Central memory CD8-positive, alpha-beta T cell (primary cell): ENCODE measurements around the gene ENOSF1.
"Not testable (repeated sequence)": the region's sequence is repeated elsewhere in the genome, so short reads cannot be mapped to it uniquely, and the experiment has no call there.

ENCODE experiments used
- ATAC-seq: fragments of 150-1000 bp; cut with Tn5 transposase; replicated peaks from 2 replicates; pipeline ENCODE4 v1.10.0; 2022; ENCODE audit warnings: mild to moderate bottlenecking, moderate FRiP score, moderate number of reproducible peaks; ENCODE audit not compliant: poor library complexity, severe bottlenecking; ENCODE audit errors: extremely low read depth
- DNase-seq, 2 donors: peaks; one replicate each; pipeline ENCODE4 v3.0.0; 2021; ENCODE audit warnings: low spot score in 2 of 2
- H3K27ac Mint-ChIP-seq: one replicate; pipeline ENCODE4 v1.8.0; 2022; ENCODE audit warnings: low read depth, mild to moderate bottlenecking, moderate library complexity, mixed read lengths
- H3K27me3 Mint-ChIP-seq: one replicate; pipeline ENCODE4 v1.8.0; 2022; ENCODE audit warnings: mixed read lengths
- H3K36me3 Mint-ChIP-seq: one replicate; pipeline ENCODE4 v1.8.0; 2022; ENCODE audit warnings: mild to moderate bottlenecking, moderate library complexity, mixed read lengths; ENCODE audit not compliant: insufficient read depth
- H3K4me1 Mint-ChIP-seq: one replicate; pipeline ENCODE4 v1.8.0; 2022; ENCODE audit warnings: mixed read lengths
- H3K4me3 Mint-ChIP-seq: one replicate; pipeline ENCODE4 v1.8.0; 2022; ENCODE audit warnings: mild to moderate bottlenecking, moderate library complexity, mixed read lengths
- H3K9me3 Mint-ChIP-seq: one replicate; pipeline ENCODE4 v1.8.0; 2022; ENCODE audit warnings: mixed read lengths

The ENOSF1 gene

GRCh38 chr18:697012-697411, 15.4 kb downstream of the ENOSF1 start:
- Mint-ChIP-seq H3K4me1 (no peaks in the 10 kb centered on the region), H3K27me3 (no peaks in the 10 kb centered on the region), H3K4me3 (no peak overlapping the region), H3K36me3 (peaks cover 14% of the 10 kb centered on the region), H3K27ac (no peak overlapping the region), H3K9me3 (no peaks in the 10 kb centered on the region)
- DNase-seq (no peak), ATAC-seq (no peak)

GRCh38 chr18:693466-694187, 18.8 kb downstream of the ENOSF1 start:
- Mint-ChIP-seq H3K27ac (peak overlapping the region; percentile 49), H3K36me3 (peaks cover 10% of the 10 kb centered on the region), H3K4me3 (no peak overlapping the region), H3K27me3 (no peaks in the 10 kb centered on the region), H3K4me1 (no peaks in the 10 kb centered on the region), H3K9me3 (no peaks in the 10 kb centered on the region)
- DNase-seq, result no peak
- no peak for ATAC-seq

DNA sequence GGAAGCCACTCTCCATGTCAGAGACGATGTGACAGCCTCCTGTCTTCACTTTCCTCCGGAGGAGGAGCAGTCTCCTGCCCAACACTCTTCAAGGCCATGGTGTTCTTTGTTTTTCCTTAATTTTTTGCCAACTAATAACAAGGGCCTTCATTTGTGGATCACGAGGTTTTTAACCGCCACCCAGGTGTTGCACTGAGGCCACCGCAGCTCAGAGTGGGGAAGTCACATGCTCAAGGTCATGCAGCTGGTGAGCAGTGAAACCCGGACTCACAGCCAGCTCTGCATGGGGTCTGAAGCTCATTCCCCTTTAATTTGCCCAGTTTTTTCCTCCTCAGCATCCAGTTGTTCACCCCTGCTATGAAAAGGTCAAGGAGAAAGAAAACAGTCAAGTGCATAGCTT, 19.6 kb downstream of the ENOSF1 start:
- no peak overlapping the region for H3K4me3 Mint-ChIP-seq
- no peaks in the 10 kb centered on the region for H3K27me3 Mint-ChIP-seq
- no peaks in the 10 kb centered on the region for H3K9me3 Mint-ChIP-seq
- no peak overlapping the region for H3K27ac Mint-ChIP-seq
- ATAC-seq (no peak), DNase-seq (no peak)
- H3K36me3 Mint-ChIP-seq, result peaks cover 8% of the 10 kb centered on the region
- H3K4me1 Mint-ChIP-seq, result no peaks in the 10 kb centered on the region

GRCh38 chr18:688323-688722, 24.1 kb downstream of the ENOSF1 start:
- no peak for DNase-seq
- H3K36me3 Mint-ChIP-seq, result peaks cover 6% of the 10 kb centered on the region

GRCh38 chr18:686339-687111, 25.9 kb downstream of the ENOSF1 start:
- DNase-seq, result no peak
- no peaks in the 10 kb centered on the region for H3K27me3 Mint-ChIP-seq
- peaks cover 6% of the 10 kb centered on the region for H3K36me3 Mint-ChIP-seq
- H3K27ac Mint-ChIP-seq, result no peak overlapping the region
- peaks cover 10% of the 10 kb centered on the region for H3K4me1 Mint-ChIP-seq
- no peaks in the 10 kb centered on the region for H3K9me3 Mint-ChIP-seq
- no peak for ATAC-seq
- H3K4me3 Mint-ChIP-seq, result no peak overlapping the region

More at GRCh38 chr18:688323-688722, 24.1 kb downstream of the ENOSF1 start:
- Mint-ChIP-seq H3K27ac (no peak overlapping the region), H3K4me1 (no peaks in the 10 kb centered on the region), H3K27me3 (no peaks in the 10 kb centered on the region), H3K4me3 (no peak overlapping the region), H3K9me3 (no peaks in the 10 kb centered on the region)
- no peak for ATAC-seq

GRCh38 chr18:685438-685837, 27.0 kb downstream of the ENOSF1 start:
- DNase-seq (no peak), ATAC-seq (no peak)
- Mint-ChIP-seq H3K36me3 (peaks cover 6% of the 10 kb centered on the region), H3K27ac (no peak overlapping the region), H3K4me1 (peaks cover 12% of the 10 kb centered on the region), H3K27me3 (no peaks in the 10 kb centered on the region), H3K9me3 (no peaks in the 10 kb centered on the region), H3K4me3 (no peak overlapping the region)

DNA sequence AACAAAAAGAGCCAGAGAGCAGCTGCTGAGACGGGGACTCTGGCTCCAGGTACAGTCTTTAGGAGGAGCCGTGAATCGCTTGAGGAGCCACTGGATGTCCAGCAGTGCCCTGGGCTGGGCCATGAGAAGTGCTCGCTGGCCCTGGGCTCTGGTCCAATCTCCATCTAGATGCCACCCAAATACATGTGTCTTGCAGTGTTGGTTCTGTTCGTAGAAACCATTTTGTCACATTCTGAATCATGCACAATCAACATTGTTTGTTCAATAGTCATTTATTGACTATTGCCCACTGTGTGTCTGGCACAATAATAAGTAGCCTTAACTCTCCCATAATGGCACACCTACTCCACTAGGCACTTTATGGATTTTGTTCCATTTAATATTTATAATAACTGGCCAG, 28.9 kb downstream of the ENOSF1 start:
- Mint-ChIP-seq H3K4me3 (no peak overlapping the region), H3K36me3 (peaks cover 8% of the 10 kb centered on the region), H3K27ac (no peak overlapping the region), H3K9me3 (no peaks in the 10 kb centered on the region), H3K4me1 (peaks cover 12% of the 10 kb centered on the region), H3K27me3 (no peaks in the 10 kb centered on the region)
- ATAC-seq (no peak), DNase-seq (no peak)

DNA sequence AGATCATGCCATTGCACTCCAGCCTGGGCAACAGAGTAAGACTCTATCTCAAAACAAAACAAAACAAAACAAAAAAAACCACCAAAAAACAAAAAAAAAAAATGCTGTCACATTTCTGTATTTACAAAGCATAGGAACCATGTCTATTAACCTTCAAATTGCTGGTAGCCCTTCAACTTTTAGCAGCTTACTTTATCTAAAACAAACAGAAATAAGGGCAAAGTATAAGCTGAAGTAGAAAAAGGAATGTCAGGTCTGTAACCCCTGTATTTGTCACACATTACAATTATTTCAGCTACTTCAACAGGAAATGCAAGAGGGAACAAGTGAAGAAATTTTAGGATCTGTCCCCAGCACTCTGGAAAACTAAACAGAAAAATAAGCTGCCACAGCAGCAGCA, 29.6 kb downstream of the ENOSF1 start:
- H3K4me3 Mint-ChIP-seq, result no peak overlapping the region
- H3K4me1 Mint-ChIP-seq, result peaks cover 12% of the 10 kb centered on the region
- H3K9me3 Mint-ChIP-seq, result no peaks in the 10 kb centered on the region
- H3K27ac Mint-ChIP-seq, result no peak overlapping the region
- H3K36me3 Mint-ChIP-seq, result peaks cover 8% of the 10 kb centered on the region
- H3K27me3 Mint-ChIP-seq, result no peaks in the 10 kb centered on the region
- DNase-seq, result no peak
- no peak for ATAC-seq

DNA sequence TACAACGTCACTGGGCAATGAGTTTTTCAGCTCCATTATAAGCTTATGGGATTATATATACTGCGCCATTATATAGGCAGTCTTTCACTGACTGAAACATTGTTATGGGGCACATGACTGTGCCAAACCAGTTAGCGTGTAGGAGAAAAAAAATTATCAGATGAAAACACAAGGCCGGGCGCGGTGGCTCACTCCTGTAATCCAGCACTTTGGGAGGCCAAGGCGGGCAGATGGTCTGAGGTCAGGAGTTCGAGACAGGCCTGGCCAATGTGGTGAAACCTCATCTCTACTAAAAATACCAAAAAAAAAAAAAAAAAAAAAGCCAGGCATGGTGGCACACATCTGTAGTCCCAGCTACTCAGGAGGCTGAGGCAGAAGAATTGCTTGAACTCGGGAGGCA, 30.0 kb downstream of the ENOSF1 start:
- H3K4me3 Mint-ChIP-seq, DNase-seq, H3K27ac Mint-ChIP-seq, ATAC-seq, H3K36me3 Mint-ChIP-seq, H3K27me3 Mint-ChIP-seq, H3K9me3 Mint-ChIP-seq: not testable (repeated sequence)
- peaks cover 12% of the 10 kb centered on the region for H3K4me1 Mint-ChIP-seq

- H3K27me3 Mint-ChIP-seq, result no peaks in the 10 kb centered on the region
- peak overlapping the region; percentile 64 for H3K27ac Mint-ChIP-seq
- DNase-seq (no peak), ATAC-seq (peak; percentile 93)
- no peaks in the 10 kb centered on the region for H3K9me3 Mint-ChIP-seq
- H3K36me3 Mint-ChIP-seq, result peaks cover 10% of the 10 kb centered on the region
- H3K4me3 Mint-ChIP-seq, result no peak overlapping the region
- H3K4me1 Mint-ChIP-seq, result peaks cover 12% of the 10 kb centered on the region
Observed at GRCh38 chr18:681985-682384, 30.4 kb downstream of the ENOSF1 start.

DNA sequence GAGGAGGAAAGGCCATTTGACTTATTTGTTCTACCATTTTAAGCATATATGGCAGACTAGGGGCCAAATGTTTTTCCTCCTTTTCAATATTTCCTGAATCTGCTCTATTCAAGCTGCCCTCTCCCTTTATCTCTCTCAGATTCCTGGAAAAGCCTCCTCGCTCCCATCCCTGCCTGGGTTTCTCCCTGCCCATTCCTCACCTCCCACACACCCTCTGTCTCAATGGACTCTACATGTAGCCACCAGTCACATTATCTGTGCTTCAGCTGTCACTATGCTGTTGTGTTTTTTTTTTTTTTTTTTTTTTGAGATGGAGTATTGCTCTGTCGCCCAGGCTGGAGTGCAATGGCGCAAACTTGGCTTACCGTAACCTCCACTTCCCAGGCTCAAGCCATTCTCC, 32.0 kb downstream of the ENOSF1 start:
- H3K36me3 Mint-ChIP-seq, result peaks cover 12% of the 10 kb centered on the region
- no peaks in the 10 kb centered on the region for H3K9me3 Mint-ChIP-seq
- ATAC-seq (no peak), DNase-seq (no peak)
- H3K27ac Mint-ChIP-seq, result peak overlapping the region; percentile 34
- no peak overlapping the region for H3K4me3 Mint-ChIP-seq
- H3K27me3 Mint-ChIP-seq, result no peaks in the 10 kb centered on the region
- H3K4me1 Mint-ChIP-seq, result peaks cover 12% of the 10 kb centered on the region

- DNase-seq (no peak), ATAC-seq (no peak)
- peaks cover 15% of the 10 kb centered on the region for H3K36me3 Mint-ChIP-seq
- peak overlapping the region; percentile 62 for H3K27ac Mint-ChIP-seq
- H3K9me3 Mint-ChIP-seq, result no peaks in the 10 kb centered on the region
- H3K4me3 Mint-ChIP-seq, result no peak overlapping the region
- no peaks in the 10 kb centered on the region for H3K27me3 Mint-ChIP-seq
- H3K4me1 Mint-ChIP-seq, result peaks cover 12% of the 10 kb centered on the region
Observed at GRCh38 chr18:679516-679915, 32.9 kb downstream of the ENOSF1 start.
